H9 (cell line): ENCODE data around the gene MINDY4. TPM values are rescaled to one million over a fixed set of nuclear protein-coding genes. Genes with fewer than 3 reads are reported as not detected.

Source experiments
- DNase-seq: peaks from one replicate; pipeline ENCODE4 v3.0.0-alpha.2; 2017
- H2AFZ ChIP-seq: one replicate; pipeline ENCODE4 v1.6.1; 2013; ENCODE audit warnings: mild to moderate bottlenecking, low read length, control low read depth, moderate library complexity
- H2AK5ac ChIP-seq: 2 replicates; pipeline ENCODE4 v1.6.1; 2013; ENCODE audit warnings: low read length, control low read depth, mixed read lengths; ENCODE audit not compliant: insufficient read length
- H2BK120ac ChIP-seq: one replicate; pipeline ENCODE4 v1.6.1; 2013; ENCODE audit warnings: low read depth, mild to moderate bottlenecking, low read length, control low read depth, inconsistent platforms; ENCODE audit not compliant: poor library complexity, severe bottlenecking
- H2BK12ac ChIP-seq: 2 replicates; pipeline ENCODE4 v1.6.1; 2013; ENCODE audit warnings: low read length, control low read depth, mixed read lengths, low read depth; ENCODE audit not compliant: insufficient read length
- H2BK15ac ChIP-seq: 2 replicates; pipeline ENCODE4 v1.6.1; 2013; ENCODE audit warnings: low read depth, low read length, control low read depth
- H2BK20ac ChIP-seq: one replicate; pipeline ENCODE4 v1.6.1; 2013; ENCODE audit warnings: low read depth, mild to moderate bottlenecking, low read length, control low read depth, inconsistent platforms; ENCODE audit not compliant: poor library complexity, severe bottlenecking
- H2BK5ac ChIP-seq: 2 replicates; pipeline ENCODE4 v1.6.1; 2013; ENCODE audit warnings: low read length, control low read depth, mixed read lengths; ENCODE audit not compliant: insufficient read length
- H3K14ac ChIP-seq: 2 replicates; pipeline ENCODE4 v1.6.1; 2013; ENCODE audit warnings: low read length, control low read depth; ENCODE audit not compliant: insufficient read depth
- H3K18ac ChIP-seq: 2 replicates; pipeline ENCODE4 v1.6.1; 2013; ENCODE audit warnings: low read depth, mild to moderate bottlenecking, mixed read lengths, low read length, control low read depth; ENCODE audit not compliant: insufficient read length
- H3K23ac ChIP-seq: 2 replicates; pipeline ENCODE4 v1.6.1; 2013; ENCODE audit warnings: low read length, control low read depth, mixed read lengths, low read depth; ENCODE audit not compliant: insufficient read length
- H3K23me2 ChIP-seq: 2 replicates; pipeline ENCODE4 v1.6.1; 2013; ENCODE audit warnings: low read depth, mild to moderate bottlenecking, mixed read lengths, low read length, control low read depth; ENCODE audit not compliant: insufficient read length, poor library complexity, severe bottlenecking
- H3K27ac ChIP-seq: 2 replicates; pipeline ENCODE4 v1.5.1; 2013; ENCODE audit warnings: low read length, control low read depth, mixed read lengths, low read depth; ENCODE audit not compliant: insufficient read length
- H3K27me3 ChIP-seq: 2 replicates; pipeline ENCODE4 v1.6.1; 2013; ENCODE audit warnings: low read length, control low read depth, inconsistent platforms; ENCODE audit not compliant: insufficient read depth
- H3K4ac ChIP-seq: 2 replicates; pipeline ENCODE4 v1.6.1; 2013; ENCODE audit warnings: low read depth, mild to moderate bottlenecking, control low read depth, inconsistent platforms, low read length, moderate library complexity
- H3K4me1 ChIP-seq: 2 replicates; pipeline ENCODE4 v1.6.1; 2013; ENCODE audit warnings: low read length, control low read depth, inconsistent platforms; ENCODE audit not compliant: insufficient read depth
- H3K4me2 ChIP-seq: 2 replicates; pipeline ENCODE4 v1.6.1; 2013; ENCODE audit warnings: low read length, control low read depth, mixed read lengths; ENCODE audit not compliant: insufficient read length, insufficient read depth
- H3K56ac ChIP-seq: 2 replicates; pipeline ENCODE4 v1.6.1; 2013; ENCODE audit warnings: low read depth, mild to moderate bottlenecking, mixed read lengths, low read length, control low read depth; ENCODE audit not compliant: insufficient read length
- H3K79me1 ChIP-seq: 2 replicates; pipeline ENCODE4 v1.6.1; 2013; ENCODE audit warnings: low read depth, mild to moderate bottlenecking, moderate library complexity, low read length, control low read depth, inconsistent platforms; ENCODE audit not compliant: insufficient read depth, poor library complexity, severe bottlenecking
- H3K79me2 ChIP-seq: 2 replicates; pipeline ENCODE4 v1.6.1; 2013; ENCODE audit warnings: low read length, control low read depth, inconsistent platforms; ENCODE audit not compliant: insufficient read depth
- H3K9ac ChIP-seq: 2 replicates; pipeline ENCODE4 v1.6.1; 2013; ENCODE audit warnings: low read length, control low read depth, mixed read lengths; ENCODE audit not compliant: insufficient read length; ENCODE audit errors: extremely low read depth
- H3K9me3 ChIP-seq: one replicate; pipeline ENCODE4 v1.6.1; 2013; ENCODE audit warnings: low read depth, low read length, inconsistent platforms; ENCODE audit not compliant: control insufficient read depth
- H3T11ph ChIP-seq: one replicate; pipeline ENCODE4 v1.6.1; 2013; ENCODE audit warnings: mild to moderate bottlenecking, low read length, control low read depth, inconsistent platforms
- H4K20me1 ChIP-seq: one replicate; pipeline ENCODE4 v1.6.1; 2013; ENCODE audit not compliant: control insufficient read depth, insufficient read length, insufficient read depth
- H4K5ac ChIP-seq: 2 replicates; pipeline ENCODE4 v1.6.1; 2013; ENCODE audit warnings: low read depth, mild to moderate bottlenecking, mixed read lengths, low read length, control low read depth; ENCODE audit not compliant: insufficient read length
- H4K8ac ChIP-seq: replicated peaks from 2 replicates; pipeline ENCODE4 v1.6.1; 2013; ENCODE audit warnings: low read length, control low read depth, mixed read lengths, low read depth; ENCODE audit not compliant: insufficient read length
- H4K91ac ChIP-seq: 2 replicates; pipeline ENCODE4 v1.6.1; 2013; ENCODE audit warnings: low read depth, mild to moderate bottlenecking, moderate library complexity, mixed read lengths, low read length, control low read depth; ENCODE audit not compliant: insufficient read length
- H3K27ac Mint-ChIP-seq, 3 experiments: 2 replicates in 2 of 3; 3 replicates in 1 of 3; pipeline ENCODE4 v1.8.0; 2020 to 2021; ENCODE audit warnings: mixed read lengths in 3 of 3, mild to moderate bottlenecking in 1 of 3, moderate library complexity in 1 of 3
- H3K27me3 Mint-ChIP-seq: 2 replicates; pipeline ENCODE4 v1.8.0; 2021; ENCODE audit warnings: low read depth, mild to moderate bottlenecking, moderate library complexity, mixed read lengths
- H3K36me3 Mint-ChIP-seq, 3 experiments: 2 replicates in 2 of 3; 3 replicates in 1 of 3; pipeline ENCODE4 v1.8.0; 2020 to 2021; ENCODE audit warnings: low read depth in 3 of 3, mixed read lengths in 3 of 3; ENCODE audit not compliant: insufficient read depth in 1 of 3
- H3K4me1 Mint-ChIP-seq, 2 experiments: 2 replicates each; pipeline ENCODE4 v1.8.0; 2020; ENCODE audit warnings: mixed read lengths in 2 of 2
- H3K4me3 Mint-ChIP-seq, 2 experiments: 2 replicates in 1 of 2; 3 replicates in 1 of 2; pipeline ENCODE4 v1.8.0; 2020 to 2021; ENCODE audit warnings: mild to moderate bottlenecking in 2 of 2, mixed read lengths in 2 of 2, moderate library complexity in 1 of 2
- H3K9me3 Mint-ChIP-seq, 2 experiments: 2 replicates in 1 of 2; 3 replicates in 1 of 2; pipeline ENCODE4 v1.8.0; 2020; ENCODE audit warnings: mild to moderate bottlenecking in 2 of 2, mixed read lengths in 2 of 2, moderate library complexity in 1 of 2
- WGBS: extraction: QIAGEN DNeasy Blood & Tissue Kit; methylation state at CpG from one replicate; pipeline ENCODE4 v1.1.7; 2013; ENCODE audit warnings: missing lambda C conversion rate, low lambda C conversion rate, mixed read lengths; ENCODE audit not compliant: insufficient read length; ENCODE audit errors: extremely low coverage; 5-methylcytosine and 5-hydroxymethylcytosine counted together
- total RNA-seq: library from RNA; stranded (reverse); gene quantifications from 2 replicates; pipeline ENCODE4 v1.2.1, GENCODE V29; 2021
- TF ChIP-seq, protein P1 (sequence below): fragments of 200-600 bp; sonication (generic); conservative IDR thresholded peaks from 3 replicates; pipeline ENCODE4 v1.8.0; 2021; ENCODE audit warnings: antibody characterized with exemption, mild to moderate bottlenecking

MINDY4 gene
- total RNA-seq, 1 experiment from 2014 or later, result 3.1 TPM

DNA sequence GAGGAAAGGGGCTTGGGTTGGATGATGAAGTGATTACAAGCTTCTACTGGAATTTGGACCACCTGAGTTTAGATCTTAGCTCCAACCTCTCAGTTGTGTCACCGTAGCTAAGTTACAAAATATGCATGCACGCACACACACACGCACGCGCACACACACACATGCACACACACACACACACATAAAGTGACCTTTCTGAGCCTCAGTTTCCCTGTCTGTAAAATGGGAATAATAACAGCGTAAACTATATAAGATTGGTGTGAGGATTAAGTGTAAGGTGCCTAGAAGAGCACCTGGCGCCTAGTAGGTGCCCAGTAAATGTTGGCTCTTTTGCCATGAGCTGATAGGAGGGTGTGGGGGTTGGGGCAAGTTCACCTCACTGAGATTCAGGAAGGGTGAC is 127.8 kb downstream of the MINDY4 start:
- no peaks in the 10 kb centered on the region for H4K20me1 ChIP-seq
- Mint-ChIP-seq H3K27ac (no peak overlapping the region), H3K27me3 (peaks cover 7% of the 10 kb centered on the region; the same call in 1 of the 2 replicates), H3K4me1 (peaks cover 4 to 17% of the 10 kb centered on the region in 2 experiments; a peak in 3 of 4 replicates), H3K9me3 (no peaks in the 10 kb centered on the region; a peak in 1 of 5 replicates), H3K4me3 (no peak overlapping the region), H3K36me3 (no peaks in the 10 kb centered on the region; a peak in 1 of 7 replicates)
- no peak for DNase-seq
- H2BK120ac ChIP-seq, result no peak overlapping the region
- H3T11ph ChIP-seq, result no peak overlapping the region
- no peak overlapping the region for H3K27ac ChIP-seq
- H3K9me3 ChIP-seq, result no peaks in the 10 kb centered on the region
- no peaks in the 10 kb centered on the region for H3K4me1 ChIP-seq
- no peak overlapping the region for H2BK20ac ChIP-seq
- no peak overlapping the region for H3K4me2 ChIP-seq
- H3K4ac ChIP-seq, result no peak overlapping the region
- no peak overlapping the region; the same call in 1 of the 2 replicates for H3K14ac ChIP-seq
- WGBS, result no CpG with 5 or more reads among the region's 7 CpGs
- H3K27me3 ChIP-seq, result no peaks in the 10 kb centered on the region
- H2AFZ ChIP-seq, result no peak overlapping the region
- H4K8ac ChIP-seq, result no peak overlapping the region
- no peak overlapping the region for H2BK12ac ChIP-seq
- H2BK5ac ChIP-seq, result no peak overlapping the region
- H4K91ac ChIP-seq, result no peak overlapping the region
- TF ChIP-seq, protein P1, sequence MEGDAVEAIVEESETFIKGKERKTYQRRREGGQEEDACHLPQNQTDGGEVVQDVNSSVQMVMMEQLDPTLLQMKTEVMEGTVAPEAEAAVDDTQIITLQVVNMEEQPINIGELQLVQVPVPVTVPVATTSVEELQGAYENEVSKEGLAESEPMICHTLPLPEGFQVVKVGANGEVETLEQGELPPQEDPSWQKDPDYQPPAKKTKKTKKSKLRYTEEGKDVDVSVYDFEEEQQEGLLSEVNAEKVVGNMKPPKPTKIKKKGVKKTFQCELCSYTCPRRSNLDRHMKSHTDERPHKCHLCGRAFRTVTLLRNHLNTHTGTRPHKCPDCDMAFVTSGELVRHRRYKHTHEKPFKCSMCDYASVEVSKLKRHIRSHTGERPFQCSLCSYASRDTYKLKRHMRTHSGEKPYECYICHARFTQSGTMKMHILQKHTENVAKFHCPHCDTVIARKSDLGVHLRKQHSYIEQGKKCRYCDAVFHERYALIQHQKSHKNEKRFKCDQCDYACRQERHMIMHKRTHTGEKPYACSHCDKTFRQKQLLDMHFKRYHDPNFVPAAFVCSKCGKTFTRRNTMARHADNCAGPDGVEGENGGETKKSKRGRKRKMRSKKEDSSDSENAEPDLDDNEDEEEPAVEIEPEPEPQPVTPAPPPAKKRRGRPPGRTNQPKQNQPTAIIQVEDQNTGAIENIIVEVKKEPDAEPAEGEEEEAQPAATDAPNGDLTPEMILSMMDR, result no peak
- H3K56ac ChIP-seq, result no peak overlapping the region
- H3K23me2 ChIP-seq, result no peaks in the 10 kb centered on the region
- no peak overlapping the region for H2AK5ac ChIP-seq
- no peak overlapping the region for H3K18ac ChIP-seq
- no peaks in the 10 kb centered on the region for H3K79me1 ChIP-seq
- H3K9ac ChIP-seq, result no peak overlapping the region
- no peak overlapping the region for H2BK15ac ChIP-seq
- H3K23ac ChIP-seq, result no peak overlapping the region
- no peak overlapping the region for H4K5ac ChIP-seq
- no peaks in the 10 kb centered on the region for H3K79me2 ChIP-seq
